Muscle layer of duodenum (tissue), 2 donors: ENCODE results near the gene FAM210A.

Source experiments
- H3K27ac ChIP-seq: one replicate; pipeline ENCODE4 v1.7.0; 2013; ENCODE audit warnings: mild to moderate bottlenecking, low read length
- H3K27me3 ChIP-seq: one replicate; pipeline ENCODE4 v1.7.0; 2013; ENCODE audit warnings: low read depth, mild to moderate bottlenecking, control low read depth, low read length
- H3K36me3 ChIP-seq, 2 donors: one replicate each; pipeline ENCODE4 v1.7.0; 2013; ENCODE audit warnings: low read length in 2 of 2, control low read depth in 1 of 2, mild to moderate bottlenecking in 1 of 2; ENCODE audit not compliant: insufficient read depth in 2 of 2, control insufficient read depth in 1 of 2
- H3K4me1 ChIP-seq, 2 donors: one replicate each; pipeline ENCODE4 v1.7.0; 2013; ENCODE audit warnings: low read length in 2 of 2, mild to moderate bottlenecking in 2 of 2, control low read depth in 1 of 2, moderate library complexity in 1 of 2; ENCODE audit not compliant: insufficient read depth in 2 of 2, control insufficient read depth in 1 of 2
- H3K4me3 ChIP-seq, 2 donors: one replicate each; pipeline ENCODE4 v1.7.0; 2013; ENCODE audit warnings: low read length in 2 of 2, low read depth in 1 of 2, mild to moderate bottlenecking in 1 of 2
- H3K9me3 ChIP-seq, 2 donors: one replicate each; pipeline ENCODE4 v1.7.0; 2013; ENCODE audit warnings: low read length in 2 of 2, control low read depth in 1 of 2, mild to moderate bottlenecking in 1 of 2; ENCODE audit not compliant: control insufficient read depth in 1 of 2
- donor health status: healthy.

The FAM210A gene

DNA sequence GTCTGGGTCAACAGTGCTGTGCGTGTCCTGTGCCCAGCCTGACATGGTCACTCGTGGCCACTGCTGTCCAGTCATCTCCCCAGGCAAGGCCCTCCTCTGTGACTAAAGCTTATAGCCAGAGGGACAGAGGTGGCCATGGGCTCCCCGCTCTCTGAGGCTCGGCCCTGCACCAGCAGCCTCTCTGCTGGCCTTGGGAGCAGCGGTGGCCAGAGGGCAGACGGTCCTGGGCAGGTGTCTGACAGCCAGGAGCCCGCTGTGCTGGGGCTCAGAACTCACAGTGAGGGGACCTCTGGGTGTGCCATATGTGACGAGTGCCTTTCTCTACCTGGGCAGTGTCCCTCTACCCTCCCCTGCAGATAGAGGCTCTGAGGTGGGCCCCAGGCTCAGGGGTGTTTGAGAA is 98.7 kb downstream of the FAM210A start:
- peaks cover 0 to 5% of the 10 kb centered on the region in 2 donors for H3K36me3 ChIP-seq
- no peaks in the 10 kb centered on the region for H3K27me3 ChIP-seq
- no peaks in the 10 kb centered on the region for H3K9me3 ChIP-seq
- peaks cover 0 to 9% of the 10 kb centered on the region in 2 donors for H3K4me1 ChIP-seq
- H3K4me3 ChIP-seq, result no peak overlapping the region
- no peak overlapping the region for H3K27ac ChIP-seq

GRCh38 chr18:13626544-13626908 is 99.8 kb downstream of the FAM210A start:
- peaks cover 0 to 9% of the 10 kb centered on the region in 2 donors for H3K4me1 ChIP-seq
- no peaks in the 10 kb centered on the region for H3K27me3 ChIP-seq
- peaks cover 0 to 11% of the 10 kb centered on the region in 2 donors for H3K36me3 ChIP-seq
- H3K4me3 ChIP-seq, result no peak overlapping the region
- no peak overlapping the region for H3K27ac ChIP-seq
- no peaks in the 10 kb centered on the region for H3K9me3 ChIP-seq

GRCh38 chr18:13625843-13626543 is 100.4 kb downstream of the FAM210A start:
- H3K4me1 ChIP-seq, result peaks cover 0 to 9% of the 10 kb centered on the region in 2 donors
- peaks cover 0 to 11% of the 10 kb centered on the region in 2 donors for H3K36me3 ChIP-seq
- no peaks in the 10 kb centered on the region for H3K27me3 ChIP-seq
- no peak overlapping the region for H3K4me3 ChIP-seq
- H3K27ac ChIP-seq, result no peak overlapping the region
- no peaks in the 10 kb centered on the region for H3K9me3 ChIP-seq

DNA sequence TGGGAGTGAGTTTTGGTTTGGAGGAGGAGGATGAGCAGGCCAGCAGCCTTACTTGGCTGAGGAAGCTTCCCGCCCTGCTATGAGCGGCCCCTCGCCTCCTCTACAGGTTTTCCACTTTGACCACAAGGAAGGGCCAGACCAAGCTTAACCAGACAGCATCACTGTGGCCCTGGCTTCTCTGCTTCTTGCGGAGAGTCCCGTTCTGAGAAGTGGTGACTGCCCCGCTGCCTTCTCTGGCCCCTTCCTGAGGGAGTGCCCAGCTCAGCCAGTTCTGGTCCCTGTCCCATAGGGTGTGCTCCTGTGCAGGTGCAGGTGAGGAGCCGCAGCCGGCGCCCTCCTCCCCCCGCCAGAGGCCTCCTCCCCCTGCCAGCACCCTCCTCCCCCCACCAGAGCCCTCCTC is 101.0 kb downstream of the FAM210A start:
- Histone ChIP-seq H3K9me3 (no peaks in the 10 kb centered on the region), H3K27me3 (no peaks in the 10 kb centered on the region), H3K4me1 (peaks cover 0 to 8% of the 10 kb centered on the region in 2 donors), H3K27ac (no peak overlapping the region), H3K36me3 (peaks cover 0 to 11% of the 10 kb centered on the region in 2 donors), H3K4me3 (no peak overlapping the region)

GRCh38 chr18:13624563-13625237 is 101.7 kb downstream of the FAM210A start:
- Histone ChIP-seq H3K4me3 (no peak overlapping the region), H3K27ac (no peak overlapping the region), H3K36me3 (peaks cover 0 to 11% of the 10 kb centered on the region in 2 donors), H3K9me3 (no peaks in the 10 kb centered on the region), H3K4me1 (peaks cover 0 to 1% of the 10 kb centered on the region in 2 donors), H3K27me3 (no peaks in the 10 kb centered on the region)

- H3K27ac ChIP-seq, result no peak overlapping the region
- no peaks in the 10 kb centered on the region for H3K9me3 ChIP-seq
- H3K4me3 ChIP-seq, result no peak overlapping the region
- no peaks in the 10 kb centered on the region for H3K27me3 ChIP-seq
- H3K4me1 ChIP-seq, result peaks cover 0 to 2% of the 10 kb centered on the region in 2 donors
- peaks cover 0 to 11% of the 10 kb centered on the region in 2 donors for H3K36me3 ChIP-seq
Measured at GRCh38 chr18:13623871-13624270, 102.5 kb downstream of the FAM210A start.

DNA sequence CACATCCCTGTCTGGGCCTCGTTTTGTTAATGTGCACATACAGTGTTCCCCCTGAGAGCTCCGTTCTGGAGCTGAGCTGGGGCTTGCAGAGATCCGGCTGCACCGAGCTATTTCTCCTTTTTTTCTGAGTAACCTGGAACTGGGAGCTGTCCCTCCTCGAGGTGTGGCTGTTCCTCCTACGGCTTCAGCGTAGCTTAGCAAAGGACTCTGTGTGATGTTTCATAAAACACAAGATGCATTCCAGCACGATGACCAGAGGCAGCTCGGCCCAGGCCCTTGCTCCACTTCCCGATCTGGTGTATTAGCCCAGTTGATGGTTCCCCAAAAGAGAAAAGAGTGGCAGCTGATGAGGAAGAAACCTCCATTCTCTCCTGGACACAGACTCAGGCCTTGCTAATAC is 103.0 kb downstream of the FAM210A start:
- Histone ChIP-seq H3K4me3 (no peak overlapping the region), H3K4me1 (peaks cover 0 to 4% of the 10 kb centered on the region in 2 donors), H3K27me3 (no peaks in the 10 kb centered on the region), H3K36me3 (peaks cover 0 to 11% of the 10 kb centered on the region in 2 donors), H3K27ac (no peak overlapping the region), H3K9me3 (no peaks in the 10 kb centered on the region)

- H3K4me1 ChIP-seq, result peaks cover 0 to 4% of the 10 kb centered on the region in 2 donors
- H3K27ac ChIP-seq, result no peak overlapping the region
- no peaks in the 10 kb centered on the region for H3K27me3 ChIP-seq
- peaks cover 0 to 11% of the 10 kb centered on the region in 2 donors for H3K36me3 ChIP-seq
- no peaks in the 10 kb centered on the region for H3K9me3 ChIP-seq
- H3K4me3 ChIP-seq, result no peak overlapping the region
Measured at GRCh38 chr18:13622751-13623150, 103.6 kb downstream of the FAM210A start.

- Histone ChIP-seq H3K27ac (no peak overlapping the region), H3K27me3 (no peaks in the 10 kb centered on the region), H3K4me3 (no peak overlapping the region), H3K9me3 (no peaks in the 10 kb centered on the region), H3K4me1 (peaks cover 0 to 4% of the 10 kb centered on the region in 2 donors), H3K36me3 (peaks cover 0 to 11% of the 10 kb centered on the region in 2 donors)
Measured at GRCh38 chr18:13621886-13622619, 104.3 kb downstream of the FAM210A start.

DNA sequence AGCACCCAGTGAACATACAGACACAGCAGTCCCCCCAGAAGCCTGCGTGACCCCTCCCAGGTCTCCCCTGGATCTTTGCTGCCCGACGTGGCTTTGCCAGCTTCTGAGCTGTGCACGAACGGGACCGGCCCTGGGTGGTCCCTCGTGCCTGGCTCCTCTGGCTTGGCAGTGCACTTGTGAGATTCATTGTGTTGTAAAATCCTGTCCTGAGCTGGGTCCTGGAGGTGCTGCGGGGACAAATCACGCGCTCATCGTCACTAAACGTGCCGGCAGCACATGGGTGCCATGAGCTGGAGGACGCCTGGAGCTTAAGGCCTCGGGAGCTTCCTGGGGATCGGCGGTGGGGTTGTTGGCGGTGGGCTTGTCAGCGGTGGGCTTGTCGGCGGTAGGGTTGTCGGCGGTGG is 104.9 kb downstream of the FAM210A start:
- Histone ChIP-seq H3K9me3 (no peaks in the 10 kb centered on the region), H3K4me1 (peaks cover 0 to 4% of the 10 kb centered on the region in 2 donors), H3K36me3 (peaks cover 0 to 11% of the 10 kb centered on the region in 2 donors), H3K27ac (no peak overlapping the region), H3K4me3 (no peak overlapping the region), H3K27me3 (no peaks in the 10 kb centered on the region)

- H3K27ac ChIP-seq, result no peak overlapping the region
- H3K4me3 ChIP-seq, result no peak overlapping the region
- H3K4me1 ChIP-seq, result peaks cover 0 to 4% of the 10 kb centered on the region in 2 donors
- no peaks in the 10 kb centered on the region for H3K27me3 ChIP-seq
- H3K36me3 ChIP-seq, result peaks cover 0 to 11% of the 10 kb centered on the region in 2 donors
- H3K9me3 ChIP-seq, result no peaks in the 10 kb centered on the region
Measured at GRCh38 chr18:13620818-13621445, 105.4 kb downstream of the FAM210A start.
